Measurements from ENCODE around the gene RELN. TPM values are rescaled to one million over a fixed set of nuclear protein-coding genes. Genes with fewer than 3 reads are reported as not detected.

Gene RELN
- total and polyA plus RNA-seq, 10 of the 15 experiments (the other 5 are each of a cell fraction or from before 2014, with no cell fraction given), result 0.11 to 0.21 TPM; not detected in 8

DNA sequence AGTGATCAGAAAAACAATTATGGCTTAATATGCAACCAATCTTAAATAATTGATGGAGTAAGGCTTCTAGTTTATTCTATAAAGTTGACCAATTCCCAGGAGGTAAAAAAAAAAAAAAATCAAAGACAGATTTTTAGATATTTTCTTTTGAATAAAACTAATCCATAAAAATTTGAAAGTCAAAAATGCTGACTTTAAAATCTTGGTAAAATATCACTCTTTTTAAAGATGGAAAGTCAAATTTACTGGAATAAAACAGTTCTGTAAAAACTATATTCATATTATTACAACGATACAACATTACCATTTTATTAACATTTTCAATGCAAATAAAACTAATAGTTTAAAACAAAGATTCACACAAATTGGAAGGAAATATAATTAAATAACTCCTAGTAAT, 5.4 kb downstream of the RELN start (continued):
- no peak for TF ChIP-seq MXI1 (IDR thresholded peaks at IDR 0.05; ENCODE audit: low read depth, low read length)
- TF ChIP-seq, protein P1, sequence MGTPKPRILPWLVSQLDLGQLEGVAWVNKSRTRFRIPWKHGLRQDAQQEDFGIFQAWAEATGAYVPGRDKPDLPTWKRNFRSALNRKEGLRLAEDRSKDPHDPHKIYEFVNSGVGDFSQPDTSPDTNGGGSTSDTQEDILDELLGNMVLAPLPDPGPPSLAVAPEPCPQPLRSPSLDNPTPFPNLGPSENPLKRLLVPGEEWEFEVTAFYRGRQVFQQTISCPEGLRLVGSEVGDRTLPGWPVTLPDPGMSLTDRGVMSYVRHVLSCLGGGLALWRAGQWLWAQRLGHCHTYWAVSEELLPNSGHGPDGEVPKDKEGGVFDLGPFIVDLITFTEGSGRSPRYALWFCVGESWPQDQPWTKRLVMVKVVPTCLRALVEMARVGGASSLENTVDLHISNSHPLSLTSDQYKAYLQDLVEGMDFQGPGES (IDR thresholded peaks at IDR 0.05), result no peak
- TF ChIP-seq, protein P2, sequence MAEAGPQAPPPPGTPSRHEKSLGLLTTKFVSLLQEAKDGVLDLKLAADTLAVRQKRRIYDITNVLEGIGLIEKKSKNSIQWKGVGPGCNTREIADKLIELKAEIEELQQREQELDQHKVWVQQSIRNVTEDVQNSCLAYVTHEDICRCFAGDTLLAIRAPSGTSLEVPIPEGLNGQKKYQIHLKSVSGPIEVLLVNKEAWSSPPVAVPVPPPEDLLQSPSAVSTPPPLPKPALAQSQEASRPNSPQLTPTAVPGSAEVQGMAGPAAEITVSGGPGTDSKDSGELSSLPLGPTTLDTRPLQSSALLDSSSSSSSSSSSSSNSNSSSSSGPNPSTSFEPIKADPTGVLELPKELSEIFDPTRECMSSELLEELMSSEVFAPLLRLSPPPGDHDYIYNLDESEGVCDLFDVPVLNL (IDR thresholded peaks at IDR 0.05; ENCODE audit: low read depth, low read length), result no peak
- TF ChIP-seq MYB (IDR thresholded peaks at IDR 0.05; ENCODE audit: borderline replicate concordance, low read depth, low read length), result no peak
- no peak for TF ChIP-seq ZNF24 (IDR thresholded peaks at IDR 0.05)
- no peak for TF ChIP-seq EGR1 (IDR thresholded peaks at IDR 0.05; ENCODE audit: borderline replicate concordance in 1 of 2, low read depth in 2 of 2, low read length in 2 of 2)
- TF ChIP-seq, protein P3, sequence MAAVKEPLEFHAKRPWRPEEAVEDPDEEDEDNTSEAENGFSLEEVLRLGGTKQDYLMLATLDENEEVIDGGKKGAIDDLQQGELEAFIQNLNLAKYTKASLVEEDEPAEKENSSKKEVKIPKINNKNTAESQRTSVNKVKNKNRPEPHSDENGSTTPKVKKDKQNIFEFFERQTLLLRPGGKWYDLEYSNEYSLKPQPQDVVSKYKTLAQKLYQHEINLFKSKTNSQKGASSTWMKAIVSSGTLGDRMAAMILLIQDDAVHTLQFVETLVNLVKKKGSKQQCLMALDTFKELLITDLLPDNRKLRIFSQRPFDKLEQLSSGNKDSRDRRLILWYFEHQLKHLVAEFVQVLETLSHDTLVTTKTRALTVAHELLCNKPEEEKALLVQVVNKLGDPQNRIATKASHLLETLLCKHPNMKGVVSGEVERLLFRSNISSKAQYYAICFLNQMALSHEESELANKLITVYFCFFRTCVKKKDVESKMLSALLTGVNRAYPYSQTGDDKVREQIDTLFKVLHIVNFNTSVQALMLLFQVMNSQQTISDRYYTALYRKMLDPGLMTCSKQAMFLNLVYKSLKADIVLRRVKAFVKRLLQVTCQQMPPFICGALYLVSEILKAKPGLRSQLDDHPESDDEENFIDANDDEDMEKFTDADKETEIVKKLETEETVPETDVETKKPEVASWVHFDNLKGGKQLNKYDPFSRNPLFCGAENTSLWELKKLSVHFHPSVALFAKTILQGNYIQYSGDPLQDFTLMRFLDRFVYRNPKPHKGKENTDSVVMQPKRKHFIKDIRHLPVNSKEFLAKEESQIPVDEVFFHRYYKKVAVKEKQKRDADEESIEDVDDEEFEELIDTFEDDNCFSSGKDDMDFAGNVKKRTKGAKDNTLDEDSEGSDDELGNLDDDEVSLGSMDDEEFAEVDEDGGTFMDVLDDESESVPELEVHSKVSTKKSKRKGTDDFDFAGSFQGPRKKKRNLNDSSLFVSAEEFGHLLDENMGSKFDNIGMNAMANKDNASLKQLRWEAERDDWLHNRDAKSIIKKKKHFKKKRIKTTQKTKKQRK (IDR thresholded peaks at IDR 0.05; ENCODE audit: low read depth, low read length), result no peak
- no peak for TF ChIP-seq ASH2L (IDR thresholded peaks at IDR 0.05; ENCODE audit: borderline replicate concordance, low read depth)

Measured in GM12878 (cell line).